Measurements from ENCODE around the gene DMXL1. TPM values are rescaled to one million over a fixed set of nuclear protein-coding genes. Genes with fewer than 3 reads are reported as not detected.
"Not testable (repeated sequence)": the region's sequence is repeated elsewhere in the genome, so short reads cannot be mapped to it uniquely, and the experiment has no call there.

Gene DMXL1
- total RNA-seq, 1 donor from 2014 or later: 57.0 TPM

DNA sequence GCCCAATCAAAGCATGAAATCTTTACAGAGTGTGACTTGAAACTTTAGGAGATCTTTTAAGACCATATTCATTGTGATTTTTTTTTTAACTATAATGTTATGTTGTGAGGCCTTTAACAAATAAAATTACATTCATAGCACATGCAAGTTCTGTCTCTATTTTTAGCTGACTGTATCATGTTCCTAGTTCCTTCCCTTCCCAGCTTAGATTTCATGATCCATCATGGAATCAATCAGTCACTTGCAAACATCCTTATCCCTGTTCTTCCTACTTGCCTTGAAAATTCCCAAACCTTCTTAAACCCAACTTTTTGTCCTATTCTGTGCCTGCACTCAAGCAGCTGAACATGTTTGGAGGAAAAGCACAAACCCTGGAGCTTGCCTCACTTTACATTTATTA, 141.8 kb downstream of the DMXL1 start:
- no peak for DNase-seq (ENCODE audit: low read depth)

DNA sequence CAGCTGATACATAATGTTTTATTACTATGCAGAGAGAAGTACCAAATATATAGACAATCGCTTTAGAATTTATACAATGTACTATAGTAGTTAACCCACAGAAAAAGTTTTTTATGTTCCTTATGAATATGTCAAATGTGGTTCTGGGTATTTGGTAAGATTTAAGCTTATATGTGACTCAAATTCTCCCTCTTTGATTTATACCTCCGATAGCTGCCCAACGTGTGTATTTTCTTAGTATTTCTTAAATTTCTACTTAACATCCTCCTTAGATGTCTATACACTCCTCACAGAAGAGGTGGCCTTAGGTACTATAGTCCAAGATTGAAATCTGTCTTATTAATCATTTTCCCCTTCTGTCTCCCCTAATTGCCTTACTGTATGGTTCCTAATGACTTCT, 146.3 kb downstream of the DMXL1 start:
- no peak for DNase-seq (ENCODE audit: low read depth)

DNA sequence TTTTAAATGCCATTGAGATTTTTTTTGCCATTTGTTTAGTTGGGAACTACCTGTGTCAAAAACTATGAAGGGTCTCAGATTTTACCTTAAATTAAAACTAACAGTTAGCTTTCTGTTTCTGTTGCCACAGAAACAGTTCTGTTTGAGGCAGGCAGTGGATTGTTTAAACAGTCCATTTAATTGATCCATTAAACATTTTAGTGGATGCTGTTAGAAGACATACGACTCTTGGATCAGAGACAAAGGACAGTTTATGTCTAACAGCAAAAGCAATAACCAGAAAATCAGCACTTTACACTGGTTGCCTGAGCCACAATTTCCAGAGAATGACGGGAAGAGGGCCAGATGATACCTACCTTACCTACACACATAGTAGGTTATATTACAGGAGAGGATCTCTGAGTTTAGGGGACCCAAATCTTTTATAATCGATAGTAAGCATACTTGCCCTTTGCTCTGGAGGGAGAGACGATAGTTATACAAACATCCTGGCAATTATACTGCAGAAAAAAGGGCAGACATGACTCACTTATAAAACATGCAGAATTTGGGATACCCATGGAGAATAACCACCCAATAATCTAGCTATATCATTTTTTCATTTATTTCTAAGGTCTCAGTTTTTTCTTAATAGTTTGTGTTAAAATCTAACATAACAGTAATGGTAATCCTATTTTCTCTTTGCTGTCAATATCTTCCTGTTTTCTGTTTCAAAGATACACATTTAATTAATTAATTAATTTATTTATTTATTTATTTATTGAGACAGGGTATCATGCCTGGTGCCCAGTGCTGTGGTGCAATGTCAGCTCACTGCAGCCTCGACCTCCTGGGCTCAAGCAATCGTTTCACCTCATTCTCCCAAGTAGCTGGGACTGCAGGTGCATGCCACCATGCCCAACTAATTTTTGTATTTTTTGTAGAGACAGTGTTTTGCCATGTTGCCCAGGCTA, 148.2 kb downstream of the DMXL1 start:
- no peak for DNase-seq (ENCODE audit: low read depth)

DNA sequence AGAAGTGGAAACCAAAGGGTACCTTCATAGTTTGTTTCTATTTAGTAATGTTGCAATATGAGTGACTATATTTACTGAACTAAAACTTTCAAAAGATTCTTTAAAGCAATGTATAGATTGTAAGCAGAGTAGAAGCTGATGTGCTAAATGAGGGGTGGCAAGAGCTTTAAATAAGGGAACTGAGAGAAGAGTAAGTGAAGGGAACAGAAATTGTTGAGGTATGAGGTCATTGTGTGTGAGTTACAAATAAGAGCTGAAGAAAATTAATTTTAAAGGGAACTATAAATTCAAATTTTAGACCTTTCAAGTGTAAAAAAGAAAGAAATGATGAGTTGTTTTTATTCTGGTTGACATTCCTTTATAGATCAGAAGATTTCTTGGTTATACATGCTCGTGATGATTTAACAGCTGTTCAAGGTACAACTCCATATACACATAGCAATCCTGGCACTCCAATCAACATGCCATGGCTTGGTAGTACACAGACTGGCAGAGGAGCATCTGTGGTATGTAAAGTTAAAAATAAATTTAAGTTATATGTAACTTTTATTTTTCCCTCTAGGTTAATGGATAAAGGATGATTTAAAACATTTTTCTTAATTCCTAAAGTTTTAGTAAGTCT, 149.8 kb downstream of the DMXL1 start:
- no peak for DNase-seq (ENCODE audit: low read depth)

DNA sequence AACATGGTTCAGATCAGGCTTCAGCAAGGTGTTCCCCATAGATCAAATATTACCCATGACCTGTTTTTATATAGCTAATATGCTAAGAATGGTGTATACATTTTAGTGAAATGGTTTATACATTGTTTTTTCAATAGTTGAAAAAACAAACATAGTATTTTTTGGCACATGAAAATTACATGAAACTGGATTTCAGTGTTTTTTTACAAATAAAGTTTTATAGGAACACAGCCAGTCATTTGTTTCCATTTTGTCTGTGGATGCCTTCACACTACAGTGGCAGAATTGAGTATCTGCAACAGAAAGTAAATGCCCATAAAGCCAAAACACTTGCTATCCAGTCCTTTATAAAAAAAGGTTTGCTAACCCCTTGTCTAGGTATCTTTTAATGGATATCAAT, 150.4 kb downstream of the DMXL1 start:
- no peak for DNase-seq (ENCODE audit: low read depth)

DNA sequence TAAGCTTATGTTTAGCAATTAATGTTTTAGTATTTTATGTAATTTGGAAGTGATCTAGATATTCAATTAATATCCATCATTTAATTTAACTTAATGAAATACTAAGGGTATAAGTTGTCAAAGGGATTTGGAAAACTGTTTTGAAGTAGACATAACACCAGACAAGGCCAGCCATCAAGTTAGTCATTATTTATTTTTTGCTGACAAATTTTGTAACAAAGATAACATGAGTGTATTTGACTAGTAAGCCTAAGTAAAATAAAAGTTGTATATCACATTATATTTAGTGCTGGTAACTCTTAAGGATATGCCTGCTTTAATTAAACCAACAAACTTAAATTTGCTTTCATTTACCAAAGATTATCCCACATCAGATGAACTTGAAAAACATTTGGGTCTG, 159.1 kb downstream of the DMXL1 start:
- DNase-seq (ENCODE audit: low read depth): no peak

DNA sequence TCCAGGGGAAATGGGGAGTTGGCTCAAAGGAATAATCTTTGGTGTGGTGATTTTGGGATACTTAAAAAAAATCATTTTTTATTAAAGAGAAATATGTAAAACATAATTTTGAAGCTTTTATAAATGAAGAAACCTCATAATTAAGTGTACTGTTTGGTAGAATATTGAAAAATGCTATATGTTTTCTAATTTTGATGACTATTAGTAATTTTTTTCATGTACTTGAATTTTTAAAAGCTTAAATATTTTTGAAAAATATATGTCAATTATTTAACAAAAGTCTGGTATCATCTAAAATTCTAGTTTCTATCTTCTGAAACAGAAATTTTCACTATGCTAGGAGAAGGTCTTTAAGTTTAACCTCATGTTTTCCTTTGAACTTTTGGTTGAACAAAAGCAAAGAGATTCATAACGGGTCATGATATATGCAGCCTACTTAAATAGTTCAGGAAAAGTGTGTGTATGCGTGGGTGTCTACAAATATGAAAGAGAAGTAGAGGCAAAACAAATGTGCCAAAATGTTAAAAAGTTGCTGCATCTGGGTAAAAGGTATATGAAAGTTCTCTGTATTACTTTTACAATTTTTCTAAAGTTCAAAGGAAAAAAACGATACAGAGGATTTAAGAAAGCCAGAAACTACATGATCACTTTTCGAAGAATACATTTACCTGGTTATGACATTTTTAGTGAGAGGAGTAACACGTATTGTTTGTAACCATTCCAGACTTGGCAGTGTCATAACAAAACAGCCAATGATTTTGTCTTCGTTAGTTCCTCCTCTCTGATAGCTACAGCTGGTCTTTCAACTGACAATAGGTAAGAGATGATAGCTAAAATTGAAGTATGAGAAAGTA, 167.6 kb downstream of the DMXL1 start:
- DNase-seq (ENCODE audit: low read depth): no peak

DNA sequence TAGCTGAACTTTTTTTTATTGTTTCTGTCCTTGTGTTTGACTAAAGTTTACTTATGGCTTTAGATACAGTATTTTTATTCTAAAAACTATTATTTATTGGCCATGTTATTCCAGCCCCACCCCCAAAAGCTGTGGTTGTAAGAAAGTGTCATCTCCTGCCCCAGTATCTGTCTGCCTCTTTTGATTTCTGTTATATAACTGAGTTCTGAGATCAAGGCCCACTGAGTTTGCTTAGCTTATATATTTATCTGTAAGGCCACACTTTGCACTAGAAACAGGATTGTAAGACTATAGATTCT, 168.2 kb downstream of the DMXL1 start:
- no peak for DNase-seq (ENCODE audit: low read depth)

DNA sequence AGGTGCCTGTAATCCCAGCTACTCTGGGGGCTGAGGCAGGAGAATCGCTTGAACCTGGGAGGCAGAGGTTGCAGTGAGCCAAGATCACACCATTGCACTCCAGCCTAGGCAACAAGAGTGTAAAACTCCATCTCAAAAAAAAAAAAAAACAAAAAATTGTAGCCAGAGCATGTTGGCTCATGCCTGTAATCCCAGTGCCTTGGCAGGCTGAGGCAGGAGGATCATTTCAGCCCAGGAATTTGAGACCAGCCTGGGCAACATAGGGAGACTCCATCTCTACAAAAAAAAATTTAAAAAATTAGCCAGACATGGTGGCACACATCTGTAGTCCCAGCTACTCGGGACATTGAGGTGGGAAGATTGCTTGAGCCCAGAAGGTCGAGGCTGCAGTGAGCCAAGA, 168.9 kb downstream of the DMXL1 start:
- not testable (repeated sequence) for DNase-seq (ENCODE audit: low read depth)

DNA sequence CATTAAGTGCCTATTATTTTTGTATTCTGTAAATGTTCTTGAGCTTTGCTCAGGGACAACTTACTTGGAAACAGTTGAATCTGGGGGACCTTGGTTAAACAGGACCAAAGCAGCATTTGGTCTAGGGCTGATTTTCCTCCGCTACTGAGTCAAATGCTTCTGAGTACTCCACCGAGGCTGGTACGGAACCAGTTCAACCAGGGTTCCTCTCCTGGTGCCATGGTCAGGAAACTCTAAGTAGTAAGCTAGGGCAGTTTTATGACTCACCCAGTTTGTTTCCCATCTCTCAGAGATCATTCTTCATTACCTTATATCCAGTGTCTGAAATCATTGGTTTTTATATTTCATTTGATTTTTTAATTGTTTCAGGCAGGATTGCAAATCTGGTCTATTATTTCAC, 173.0 kb downstream of the DMXL1 start:
- no peak for DNase-seq (ENCODE audit: low read depth)

DNA sequence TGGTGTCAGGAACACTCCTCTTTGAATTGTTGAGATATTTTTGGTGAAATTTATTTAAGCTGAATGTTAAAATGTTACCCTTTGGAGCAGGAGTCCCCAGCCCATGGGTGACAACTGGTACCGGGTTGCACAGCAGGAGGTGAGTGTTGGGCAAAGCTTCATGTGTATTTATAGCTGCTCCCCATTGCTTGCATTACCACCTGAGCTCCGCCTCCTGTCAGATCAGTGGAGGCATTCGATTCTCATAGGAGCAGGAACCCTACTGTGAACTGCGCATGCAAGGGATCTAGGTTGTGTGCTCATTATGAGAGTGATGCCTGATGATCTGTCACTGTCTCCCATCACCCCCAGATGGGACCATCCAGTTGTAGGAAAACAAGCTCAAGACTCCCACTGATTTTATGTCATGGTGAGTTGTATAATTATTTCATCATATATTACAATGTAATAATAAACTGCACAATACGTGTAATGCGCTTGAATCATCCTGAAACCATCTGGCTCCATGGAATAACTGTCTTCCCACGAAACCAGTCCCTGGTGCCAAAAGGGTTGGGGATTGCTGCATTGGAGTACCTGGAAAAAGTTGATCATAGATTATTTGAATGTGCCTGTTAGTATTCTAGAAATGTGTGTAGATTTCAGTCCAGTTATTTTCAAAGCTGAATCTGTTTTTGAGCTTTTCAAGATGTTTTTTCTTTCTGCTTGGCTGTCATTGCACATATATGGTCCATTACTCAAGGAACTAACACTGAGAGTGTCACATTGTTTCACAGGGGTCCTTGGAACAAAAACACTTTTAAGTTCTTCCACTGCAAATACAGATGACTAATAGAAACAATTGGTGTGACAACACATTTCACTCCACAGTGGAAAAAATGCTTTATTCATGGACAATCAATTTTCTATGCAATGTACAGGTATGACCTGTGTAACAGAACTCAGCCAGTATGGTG, 180.3 kb downstream of the DMXL1 start:
- DNase-seq (ENCODE audit: low read depth): no peak

DNA sequence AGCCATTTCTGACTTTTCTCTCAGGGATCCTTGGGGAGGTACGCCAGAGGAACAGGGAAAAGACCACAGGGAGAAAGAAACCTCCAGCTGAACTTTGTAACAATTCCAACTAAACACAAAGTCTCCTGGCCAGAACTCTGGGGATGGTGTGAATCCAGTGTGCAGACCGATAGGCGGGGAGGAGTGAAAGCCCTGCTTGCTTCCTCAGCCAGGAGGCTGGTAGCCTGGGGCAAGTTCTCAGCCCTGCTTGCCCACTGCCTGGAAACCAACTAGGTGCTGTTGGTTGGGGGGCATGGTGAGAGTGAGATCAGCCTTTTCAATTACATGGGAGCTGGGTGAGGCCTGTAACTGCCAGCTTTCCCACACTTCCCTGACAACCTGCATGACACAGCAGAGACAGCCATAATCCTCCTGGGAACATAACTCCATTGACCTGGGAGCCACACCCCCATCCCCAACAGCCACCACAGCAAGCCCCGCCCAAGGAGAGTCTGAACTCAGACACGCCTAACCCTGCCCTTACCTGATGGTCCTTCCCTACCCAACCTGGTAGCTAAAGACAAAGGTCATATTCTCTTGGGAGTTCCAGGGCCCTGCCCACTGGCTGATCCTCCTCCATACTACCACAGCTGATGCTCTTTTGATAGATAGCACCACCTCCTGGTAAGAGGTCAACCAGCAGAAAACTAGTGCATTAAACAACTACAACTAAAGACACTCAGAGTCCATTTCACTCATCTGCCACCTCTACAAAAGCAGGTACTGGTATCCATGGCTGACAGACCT, 184.9 kb downstream of the DMXL1 start:
- no peak for DNase-seq (ENCODE audit: low read depth)

DNA sequence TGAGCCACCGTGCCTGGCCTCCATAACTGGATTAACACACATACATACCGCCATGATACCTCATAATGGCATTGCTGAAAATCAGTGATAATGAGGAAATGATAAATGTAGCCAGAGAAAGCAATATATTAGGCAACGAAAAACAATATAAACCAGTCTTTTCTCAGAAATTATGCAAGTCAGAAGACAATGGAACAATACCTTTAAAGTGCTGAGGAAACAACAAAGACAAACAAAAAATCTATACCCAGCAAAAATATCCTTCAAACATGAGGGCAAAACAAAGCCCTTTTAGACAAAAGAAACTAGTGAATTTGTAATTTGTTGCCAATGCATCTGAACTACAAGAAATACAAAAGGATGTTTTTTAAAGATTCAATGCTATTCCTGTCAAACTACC, 186.7 kb downstream of the DMXL1 start:
- no peak for DNase-seq (ENCODE audit: low read depth)

DNA sequence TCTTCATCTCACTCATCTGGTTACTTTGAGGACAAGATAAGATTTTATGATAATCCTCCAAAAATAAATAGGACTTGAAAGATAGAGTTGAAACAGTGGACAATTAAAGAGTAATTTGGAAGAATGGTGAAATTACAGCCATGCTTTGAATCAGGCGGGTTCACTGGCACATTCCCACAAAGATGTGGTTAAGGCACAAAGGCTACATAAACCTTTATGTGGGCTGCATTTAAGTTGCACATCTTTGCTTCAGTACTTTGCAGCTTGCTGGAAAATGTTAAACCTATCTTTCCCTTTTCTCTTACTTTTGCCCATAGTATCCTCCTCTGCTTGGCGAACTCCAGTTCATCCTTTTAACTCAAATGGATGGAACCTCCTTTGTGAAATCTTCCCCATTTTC, 192.8 kb downstream of the DMXL1 start:
- DNase-seq (ENCODE audit: low read depth): no peak

DNA sequence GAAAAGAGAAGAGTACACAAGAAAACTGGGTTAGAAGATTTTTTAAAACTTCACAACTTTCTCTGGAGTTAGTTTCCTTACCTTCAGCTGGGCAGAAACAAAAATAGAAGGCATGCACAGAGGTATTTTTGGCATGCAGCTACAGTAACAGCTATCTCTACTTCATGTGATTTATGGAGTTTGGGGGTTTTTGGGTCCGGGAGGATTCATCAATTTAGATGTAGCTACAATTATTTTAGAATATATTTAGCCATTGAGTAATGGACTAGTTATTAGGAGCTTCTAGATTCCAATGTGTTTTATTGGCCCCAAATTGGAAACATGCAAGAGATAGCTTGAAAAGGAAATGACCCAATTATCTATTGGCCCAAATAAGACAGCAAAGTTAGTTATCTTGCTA, 193.3 kb downstream of the DMXL1 start:
- DNase-seq (ENCODE audit: low read depth): no peak

DNA sequence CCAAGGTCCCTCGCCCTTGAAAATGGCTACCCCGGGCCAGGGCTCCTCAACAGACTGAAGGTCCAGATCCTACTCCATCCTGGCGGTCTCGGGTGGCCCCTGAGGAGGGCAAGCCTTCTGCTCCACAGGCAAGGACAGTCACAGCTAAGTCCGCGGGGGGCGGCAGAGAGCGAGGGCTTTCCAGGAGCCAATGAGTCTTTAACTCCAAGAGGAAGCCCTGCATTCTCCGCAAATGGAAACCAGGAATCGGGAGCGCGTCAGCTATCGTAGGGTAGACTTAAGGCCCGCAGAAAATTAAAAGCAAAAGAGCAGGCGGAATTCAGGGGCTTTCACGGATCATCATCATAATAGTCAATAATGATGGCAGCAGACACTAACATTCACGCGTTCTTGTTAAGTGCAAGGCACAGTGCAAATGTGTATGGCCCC, 197.1 kb downstream of the DMXL1 start:
- DNase-seq (ENCODE audit: low read depth): peak; percentile 95

DNA sequence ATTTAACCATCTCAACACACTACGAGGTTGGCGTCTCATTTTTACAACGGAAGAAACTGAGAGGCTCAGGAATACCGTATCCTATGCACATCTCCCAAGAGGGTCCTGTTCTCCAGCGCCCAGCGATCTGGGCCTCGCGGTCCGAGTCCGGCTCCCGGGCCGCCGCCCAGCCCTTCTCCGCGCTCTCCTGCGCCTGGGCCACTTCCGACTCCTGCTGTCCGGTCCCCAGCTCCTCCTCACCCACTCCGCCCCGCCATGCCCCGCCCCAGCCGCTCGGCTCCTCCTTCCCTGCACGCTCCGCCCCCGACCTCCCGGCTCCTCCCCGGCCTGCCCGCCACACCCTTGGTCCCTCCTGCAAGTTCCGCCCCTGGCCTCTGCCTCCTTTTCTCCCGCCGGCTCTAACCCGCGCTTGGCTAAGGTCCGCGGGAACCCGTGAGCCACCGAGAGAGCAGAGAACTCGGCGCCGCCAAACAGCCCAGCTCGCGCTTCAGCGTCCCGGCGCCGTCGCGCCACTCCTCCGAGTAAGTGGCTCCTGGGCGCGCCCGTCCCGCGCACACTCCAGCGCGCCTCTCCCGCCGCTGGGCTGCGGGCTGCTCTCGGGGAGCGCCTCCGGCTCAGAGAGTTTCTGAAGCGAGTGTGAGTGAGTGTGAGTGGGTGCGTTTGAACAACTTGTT, 197.6 kb downstream of the DMXL1 start:
- DNase-seq (ENCODE audit: low read depth): peak; percentile 79

DNA sequence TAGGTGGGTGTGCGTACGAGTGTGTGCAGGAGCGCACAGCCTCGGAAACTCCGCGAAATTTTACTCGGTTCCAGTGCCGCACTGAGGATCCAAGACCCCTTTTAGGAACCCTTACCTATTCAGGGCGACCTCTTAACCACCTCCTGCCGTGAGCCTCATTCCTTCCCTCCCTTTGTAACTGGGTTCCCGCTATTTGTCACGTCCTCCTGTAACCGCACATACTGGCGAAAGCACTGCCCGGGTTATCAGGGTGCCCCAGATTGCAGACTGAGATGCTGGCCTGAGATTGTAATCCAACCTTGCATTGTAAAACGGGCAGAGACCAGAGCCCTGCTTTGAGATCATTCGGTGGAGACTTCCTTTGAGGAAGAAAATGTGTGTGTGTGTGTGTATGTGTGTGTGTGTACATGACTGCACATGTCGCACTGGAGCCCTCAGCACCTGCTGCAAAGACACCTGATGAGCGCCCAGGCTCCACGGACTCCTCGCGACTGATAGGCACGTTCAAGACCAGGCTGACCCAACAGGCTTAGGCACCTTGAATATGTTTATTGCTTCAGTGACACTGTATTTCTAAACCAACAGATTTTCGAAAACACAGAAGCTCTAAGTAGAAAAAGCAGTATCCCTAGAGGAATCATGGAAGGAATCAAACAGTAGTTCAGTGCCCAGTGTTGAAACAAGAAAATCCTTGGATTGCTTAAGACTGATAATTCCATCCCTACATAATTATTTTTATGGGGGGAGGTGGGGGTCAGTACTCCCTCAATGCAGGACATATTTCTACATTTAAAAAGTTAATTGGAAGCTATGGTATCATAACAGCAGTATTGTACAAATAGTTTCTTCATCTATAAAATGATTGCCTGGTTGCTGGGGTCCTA, 198.4 kb downstream of the DMXL1 start:
- peak; percentile 44 for DNase-seq (ENCODE audit: low read depth)

DNA sequence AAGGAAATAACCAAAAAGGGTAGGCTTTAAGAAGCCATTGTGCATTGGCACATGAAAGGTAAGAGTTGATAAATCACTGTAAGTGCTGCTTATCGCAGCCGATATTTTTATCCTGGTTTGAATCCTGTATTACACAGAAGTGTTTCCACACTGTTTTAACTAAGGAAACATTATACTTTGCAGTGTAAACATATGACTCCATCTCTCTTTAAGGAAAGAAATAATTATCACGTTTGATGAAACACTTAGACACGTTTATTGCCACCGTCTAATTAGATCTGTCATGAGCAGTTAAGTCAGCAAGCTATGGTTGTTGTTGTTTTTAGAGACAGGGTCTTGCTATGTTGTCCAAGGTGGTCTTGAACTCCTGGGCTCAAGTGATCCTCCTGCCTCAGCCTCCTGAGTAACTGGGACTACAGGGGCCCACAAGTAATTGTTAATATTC, 199.3 kb downstream of the DMXL1 start:
- DNase-seq (ENCODE audit: low read depth): no peak
